ENCODE measurements around the gene CHCHD10. TPM values are rescaled to one million over a fixed set of nuclear protein-coding genes. Genes with fewer than 3 reads are reported as not detected.

The CHCHD10 gene
- total RNA-seq, 1 donor from 2014 or later: 2.0 TPM

- TF ChIP-seq CTCF (IDR thresholded peaks at IDR 0.05): no peak
- intact Hi-C loops (cut with DNase I): loop anchor here (2.0 kb wide), 1 partner anchor 15 kb away; no protein-coding TSS in a partner anchor
- Histone ChIP-seq H3K4me1 (peaks cover 0 to 12% of the 10 kb centered on the region in 2 donors), H3K27me3 (no peaks in the 10 kb centered on the region), H3K4me3 (peak overlapping the region in 1 of 2 donors; percentile 69), H3K36me3 (no peaks in the 10 kb centered on the region), H3K9me3 (no peaks in the 10 kb centered on the region), H3K27ac (no peak overlapping the region)
- DNase-seq (ENCODE audit: low spot score in 2 of 2): no peak
These were observed 5.8 kb upstream of the CHCHD10 start for GRCh38 chr22:23773483-23774113.

GRCh38 chr22:23772649-23773473 is 5.1 kb upstream of the CHCHD10 start, which contains the start of gene MMP11:
MMP11 (plus strand) TSS chr22:23772849; CDS start chr22:23772871, 22 bp downstream.
- intact Hi-C loops (cut with DNase I): loop anchor here (2.0 kb wide), 1 partner anchor 16 kb away; no protein-coding TSS in a partner anchor
- no peak for DNase-seq (ENCODE audit: low spot score in 2 of 2)
- Histone ChIP-seq H3K4me3 (peak within 1 kb of the TSS; percentile 59 to 69), H3K4me1 (peaks cover 0 to 15% of the 10 kb centered on the region in 2 donors), H3K9me3 (no peaks in the 10 kb centered on the region), H3K27me3 (no peaks in the 10 kb centered on the region), H3K36me3 (no peaks in the 10 kb centered on the region), H3K27ac (no peak within 1 kb of the TSS)
- TF ChIP-seq CTCF (IDR thresholded peaks at IDR 0.05): no peak

- H3K27ac ChIP-seq: no peak overlapping the region
- no peak for DNase-seq (ENCODE audit: low spot score in 2 of 2)
- TF ChIP-seq CTCF (IDR thresholded peaks at IDR 0.05): no peak
- no peaks in the 10 kb centered on the region for H3K36me3 ChIP-seq
- H3K9me3 ChIP-seq: no peaks in the 10 kb centered on the region
- peaks cover 0 to 17% of the 10 kb centered on the region in 2 donors for H3K4me1 ChIP-seq
- H3K4me3 ChIP-seq: peak overlapping the region; percentile 59 to 69
- intact Hi-C loops (cut with DNase I): loop anchor here (2.0 kb wide), 1 partner anchor 17 kb away; no protein-coding TSS in a partner anchor
- H3K27me3 ChIP-seq: no peaks in the 10 kb centered on the region
These were observed 4.5 kb upstream of the CHCHD10 start for GRCh38 chr22:23772315-23772648.

GRCh38 chr22:23769321-23769965 is 1.7 kb upstream of the CHCHD10 start:
- H3K27me3 ChIP-seq: no peaks in the 10 kb centered on the region
- no peaks in the 10 kb centered on the region for H3K9me3 ChIP-seq
- intact Hi-C loops (cut with DNase I): loop anchor here (2.0 kb wide), 1 partner anchor 69 kb away; the partner anchor contains the start of gene DERL3
- H3K36me3 ChIP-seq: no peaks in the 10 kb centered on the region
- TF ChIP-seq CTCF (IDR thresholded peaks at IDR 0.05): no peak
- no peak overlapping the region for H3K27ac ChIP-seq
- peaks cover 0 to 20% of the 10 kb centered on the region in 2 donors for H3K4me1 ChIP-seq
- no peak overlapping the region for H3K4me3 ChIP-seq
- DNase-seq (ENCODE audit: low spot score in 2 of 2): no peak

- H3K36me3 ChIP-seq: no peaks in the 10 kb centered on the region
- peak overlapping the region; percentile 70 to 75 for H3K4me3 ChIP-seq
- intact Hi-C loops (cut with DNase I): loop anchor here (1.0 kb wide), 1 partner anchor 16 kb away; the partner anchor contains the start of gene ZNF70
- H3K4me1 ChIP-seq: peaks cover 9 to 23% of the 10 kb centered on the region in 2 donors
- H3K9me3 ChIP-seq: no peaks in the 10 kb centered on the region
- H3K27me3 ChIP-seq: no peaks in the 10 kb centered on the region
- no peak for TF ChIP-seq CTCF (IDR thresholded peaks at IDR 0.05)
- H3K27ac ChIP-seq: peak overlapping the region; percentile 71 to 74
- no peak for DNase-seq (ENCODE audit: low spot score in 2 of 2)
These were observed 484 bp downstream of the CHCHD10 start for GRCh38 chr22:23767303-23767672.
